Right atrium auricular region (tissue), 2 donors: ENCODE measurements around the gene BRPF1. TPM values are rescaled to one million over a fixed set of nuclear protein-coding genes. Genes with fewer than 3 reads are reported as not detected.

Experiments used
- DNase-seq: peaks from one replicate; pipeline ENCODE4 v3.0.0-alpha.2; 2019; ENCODE audit warnings: low spot score
- H3K27ac ChIP-seq, 2 donors: fragments of 200-600 bp; sonication (generic); 1 replicate in 1 of 2; 2 replicates in 1 of 2; pipeline ENCODE4 v1.5.1; 2016 to 2019
- H3K27me3 ChIP-seq, 2 donors: fragments of 200-600 bp; sonication (generic); one replicate each; pipeline versions ENCODE4 v1.5.1 to v1.6.0; 2017 to 2019
- H3K36me3 ChIP-seq: fragments of 200-600 bp; sonication (generic); one replicate; pipeline ENCODE4 v1.5.1; 2016
- H3K4me1 ChIP-seq, 2 donors: fragments of 200-600 bp; sonication (generic); one replicate each; pipeline versions ENCODE4 v1.5.1 to v1.6.0; 2017 to 2019
- H3K4me3 ChIP-seq, 2 donors: fragments of 200-600 bp; sonication (generic); 1 replicate in 1 of 2; 2 replicates in 1 of 2; pipeline ENCODE4 v1.5.1; 2017 to 2019; ENCODE audit warnings: mild to moderate bottlenecking in 1 of 2, moderate library complexity in 1 of 2
- H3K9me3 ChIP-seq, 2 donors: fragments of 200-600 bp; sonication (generic); one replicate each; pipeline ENCODE4 v1.5.1; 2019
- total RNA-seq, 2 donors: library from RNA; depleted of rRNA; stranded (reverse); fragments of >200 nt; gene quantifications; one replicate each; pipeline ENCODE4 v1.1.0, GENCODE V29; 2016
- TF ChIP-seq, protein P1 (sequence below), 2 donors: fragments of 200-600 bp; sonication (generic); IDR thresholded peaks; one replicate each; pipeline ENCODE4 v1.5.1; 2019; ENCODE audit warnings: antibody characterized with exemption in 2 of 2

The BRPF1 gene
- total RNA-seq, 2 donors from 2014 or later, result 8.8 to 15.3 TPM

DNA sequence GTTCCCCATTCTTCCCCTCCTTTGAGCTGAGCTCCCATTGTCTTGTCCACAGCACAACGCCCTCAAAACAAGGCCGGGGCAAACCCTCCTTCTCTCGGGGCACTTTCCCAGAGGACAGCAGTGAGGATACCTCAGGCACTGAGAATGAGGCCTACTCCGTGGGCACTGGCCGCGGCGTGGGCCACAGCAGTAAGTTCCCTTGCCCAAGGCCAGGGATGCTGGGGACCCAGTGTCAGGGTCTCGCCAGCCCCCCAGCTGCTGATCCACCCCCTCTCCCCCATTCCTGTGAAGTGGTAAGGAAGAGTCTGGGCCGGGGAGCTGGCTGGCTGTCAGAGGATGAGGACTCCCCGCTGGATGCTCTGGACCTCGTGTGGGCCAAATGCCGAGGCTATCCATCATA is 14.0 kb downstream of the BRPF1 start:
- Histone ChIP-seq H3K4me3 (no peak overlapping the region), H3K9me3 (no peaks in the 10 kb centered on the region), H3K4me1 (peaks cover 0 to 12% of the 10 kb centered on the region in 2 donors), H3K27ac (no peak overlapping the region), H3K27me3 (no peaks in the 10 kb centered on the region), H3K36me3 (peaks cover 72% of the 10 kb centered on the region)
- DNase-seq, result no peak
- TF ChIP-seq, protein P1, sequence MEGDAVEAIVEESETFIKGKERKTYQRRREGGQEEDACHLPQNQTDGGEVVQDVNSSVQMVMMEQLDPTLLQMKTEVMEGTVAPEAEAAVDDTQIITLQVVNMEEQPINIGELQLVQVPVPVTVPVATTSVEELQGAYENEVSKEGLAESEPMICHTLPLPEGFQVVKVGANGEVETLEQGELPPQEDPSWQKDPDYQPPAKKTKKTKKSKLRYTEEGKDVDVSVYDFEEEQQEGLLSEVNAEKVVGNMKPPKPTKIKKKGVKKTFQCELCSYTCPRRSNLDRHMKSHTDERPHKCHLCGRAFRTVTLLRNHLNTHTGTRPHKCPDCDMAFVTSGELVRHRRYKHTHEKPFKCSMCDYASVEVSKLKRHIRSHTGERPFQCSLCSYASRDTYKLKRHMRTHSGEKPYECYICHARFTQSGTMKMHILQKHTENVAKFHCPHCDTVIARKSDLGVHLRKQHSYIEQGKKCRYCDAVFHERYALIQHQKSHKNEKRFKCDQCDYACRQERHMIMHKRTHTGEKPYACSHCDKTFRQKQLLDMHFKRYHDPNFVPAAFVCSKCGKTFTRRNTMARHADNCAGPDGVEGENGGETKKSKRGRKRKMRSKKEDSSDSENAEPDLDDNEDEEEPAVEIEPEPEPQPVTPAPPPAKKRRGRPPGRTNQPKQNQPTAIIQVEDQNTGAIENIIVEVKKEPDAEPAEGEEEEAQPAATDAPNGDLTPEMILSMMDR (IDR thresholded peaks at IDR 0.05), result no peak

DNA sequence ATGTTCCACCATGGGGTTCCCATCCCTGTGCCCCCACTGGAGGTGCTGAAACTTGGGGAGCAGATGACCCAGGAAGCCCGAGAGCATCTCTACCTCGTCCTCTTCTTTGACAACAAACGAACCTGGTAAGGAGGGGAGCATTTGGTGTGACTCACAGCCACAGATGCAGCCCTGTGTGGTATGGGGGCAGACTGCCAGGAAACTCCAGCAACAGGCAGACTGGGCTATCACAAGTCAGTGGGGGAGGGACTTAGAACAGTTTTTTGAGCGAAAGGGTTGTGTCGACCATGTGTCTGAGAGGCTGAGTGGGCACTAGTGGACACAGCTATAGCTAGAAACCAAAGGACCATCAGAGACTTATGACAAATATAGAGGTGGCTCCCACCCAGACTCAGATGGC is 14.8 kb downstream of the BRPF1 start:
- DNase-seq, result no peak
- no peaks in the 10 kb centered on the region for H3K27me3 ChIP-seq
- TF ChIP-seq, protein P1 (IDR thresholded peaks at IDR 0.05), result no peak
- H3K4me3 ChIP-seq, result no peak overlapping the region
- no peak overlapping the region for H3K27ac ChIP-seq
- no peaks in the 10 kb centered on the region for H3K9me3 ChIP-seq
- peaks cover 0 to 20% of the 10 kb centered on the region in 2 donors for H3K4me1 ChIP-seq
- H3K36me3 ChIP-seq, result peaks cover 65% of the 10 kb centered on the region

DNA sequence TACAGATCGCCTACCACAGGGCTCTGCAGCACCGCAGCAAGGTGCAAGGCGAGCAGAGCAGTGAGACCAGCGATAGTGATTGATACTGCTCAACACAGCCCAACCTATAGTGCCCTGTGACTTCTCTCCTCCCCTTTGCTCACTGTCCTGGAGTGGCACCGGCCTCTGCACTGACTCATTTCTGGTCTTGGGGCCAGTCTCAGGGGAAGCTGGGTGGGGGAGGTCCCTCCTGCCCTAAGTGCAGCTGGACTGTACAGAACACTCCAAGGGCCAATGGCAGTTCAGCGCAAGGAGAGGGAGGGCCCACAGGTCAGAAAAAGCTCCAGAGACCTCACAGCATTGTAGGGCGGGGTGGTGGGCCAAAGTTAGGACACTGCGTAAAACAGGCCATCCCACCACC is 15.7 kb downstream of the BRPF1 start:
- H3K4me3 ChIP-seq, result no peak overlapping the region
- no peak overlapping the region for H3K27ac ChIP-seq
- no peaks in the 10 kb centered on the region for H3K27me3 ChIP-seq
- H3K9me3 ChIP-seq, result no peaks in the 10 kb centered on the region
- DNase-seq, result no peak
- peaks cover 0 to 29% of the 10 kb centered on the region in 2 donors for H3K4me1 ChIP-seq
- TF ChIP-seq, protein P1 (IDR thresholded peaks at IDR 0.05), result no peak
- H3K36me3 ChIP-seq, result peaks cover 65% of the 10 kb centered on the region

DNA sequence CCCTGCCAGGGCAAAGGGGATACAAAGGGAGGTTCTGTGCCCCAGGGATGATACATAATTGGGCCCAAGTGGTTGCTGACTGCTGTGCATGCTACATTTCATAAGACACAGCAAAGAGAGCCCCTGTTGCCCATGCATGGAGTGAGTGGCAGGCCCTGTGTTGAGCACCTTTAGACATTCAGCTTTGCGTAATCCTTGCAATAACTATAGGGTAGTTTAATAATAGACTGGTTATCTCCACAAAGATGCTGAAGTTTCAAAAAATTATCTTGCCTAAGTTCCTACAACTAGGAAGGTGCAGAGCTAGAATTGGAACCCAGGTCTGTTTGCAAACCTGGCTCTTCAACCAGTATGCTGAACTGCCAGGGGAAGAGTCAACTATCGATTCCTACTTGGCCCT is 16.5 kb downstream of the BRPF1 start:
- Histone ChIP-seq H3K4me1 (peaks cover 0 to 29% of the 10 kb centered on the region in 2 donors), H3K4me3 (no peak overlapping the region), H3K27ac (no peak overlapping the region), H3K9me3 (no peaks in the 10 kb centered on the region), H3K27me3 (no peaks in the 10 kb centered on the region), H3K36me3 (peaks cover 57% of the 10 kb centered on the region)
- TF ChIP-seq, protein P1 (IDR thresholded peaks at IDR 0.05), result no peak
- DNase-seq, result no peak

DNA sequence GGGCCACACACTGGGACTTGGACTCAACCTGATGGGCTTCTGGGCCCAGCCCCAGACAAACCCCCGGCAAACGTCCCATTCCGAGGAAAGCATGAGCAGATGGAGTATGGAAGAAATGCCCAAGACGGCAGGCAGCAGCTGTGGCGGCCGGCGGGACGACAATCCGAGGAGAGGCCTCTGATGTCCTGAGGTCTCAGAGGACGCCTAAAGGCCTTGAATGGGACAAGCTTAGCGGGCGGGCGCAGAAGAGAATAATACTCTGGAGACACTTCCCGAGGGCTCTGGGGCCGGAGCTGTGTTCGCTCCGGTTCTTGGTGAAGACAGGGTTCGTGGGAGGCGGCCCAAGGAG is 17.7 kb downstream of the BRPF1 start:
- Histone ChIP-seq H3K27ac (peak overlapping the region; percentile 89 to 90), H3K36me3 (peaks cover 45% of the 10 kb centered on the region), H3K4me1 (peaks cover 0 to 29% of the 10 kb centered on the region in 2 donors), H3K4me3 (peak overlapping the region; percentile 55 to 67), H3K9me3 (no peaks in the 10 kb centered on the region), H3K27me3 (no peaks in the 10 kb centered on the region)
- DNase-seq, result no peak
- TF ChIP-seq, protein P1 (IDR thresholded peaks at IDR 0.05), result no peak
